ENCODE data around the gene RTRAF.

Gene RTRAF

DNA sequence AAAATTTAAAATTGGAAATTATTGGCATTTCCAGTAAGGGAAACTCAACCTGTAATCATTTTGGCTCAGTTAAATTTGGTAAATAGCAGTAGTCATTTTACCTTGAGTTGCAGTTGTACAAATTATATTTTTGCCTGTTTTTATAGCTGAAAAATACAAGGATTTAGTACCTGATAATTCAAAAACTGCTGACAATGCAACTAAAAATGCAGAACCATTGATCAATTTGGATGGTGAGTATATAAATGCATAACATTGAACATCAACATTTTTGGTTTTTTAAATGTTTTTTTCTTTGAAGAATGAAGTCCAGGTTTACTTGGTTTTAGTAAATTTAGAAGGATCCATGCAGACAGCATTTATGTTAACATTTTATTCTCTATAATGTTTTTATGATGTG is 9.0 kb downstream of the RTRAF start:
- H3K4me1 ChIP-seq (ENCODE audit: control insufficient read depth, insufficient read depth, low read length) = peaks cover 3% of the 10 kb centered on the region
- H3K27me3 ChIP-seq (ENCODE audit: control insufficient read depth, insufficient read depth, low read length) = no peaks in the 10 kb centered on the region
- H3K9me3 ChIP-seq (ENCODE audit: control insufficient read depth, insufficient read depth, low read length) = no peaks in the 10 kb centered on the region
- H3K4me3 ChIP-seq (ENCODE audit: low read depth, low read length) = no peak overlapping the region
- peaks cover 5% of the 10 kb centered on the region for H3K36me3 ChIP-seq (ENCODE audit: control insufficient read depth, insufficient read depth, low read length)
- H3K9ac ChIP-seq (ENCODE audit: low read depth, low read length) = no peak overlapping the region

GRCh38 chr14:51999084-51999483 is 9.7 kb downstream of the RTRAF start:
- Histone ChIP-seq H3K36me3 (ENCODE audit: control insufficient read depth, insufficient read depth, low read length) (peaks cover 6% of the 10 kb centered on the region), H3K27me3 (ENCODE audit: control insufficient read depth, insufficient read depth, low read length) (no peaks in the 10 kb centered on the region), H3K4me3 (ENCODE audit: low read depth, low read length) (no peak overlapping the region), H3K9me3 (ENCODE audit: control insufficient read depth, insufficient read depth, low read length) (no peaks in the 10 kb centered on the region), H3K9ac (ENCODE audit: low read depth, low read length) (no peak overlapping the region), H3K4me1 (ENCODE audit: control insufficient read depth, insufficient read depth, low read length) (peaks cover 3% of the 10 kb centered on the region)

GRCh38 chr14:52000019-52000582 is 10.8 kb downstream of the RTRAF start:
- no peak overlapping the region for H3K4me3 ChIP-seq (ENCODE audit: low read depth, low read length)
- no peaks in the 10 kb centered on the region for H3K9me3 ChIP-seq (ENCODE audit: control insufficient read depth, insufficient read depth, low read length)
- peaks cover 3% of the 10 kb centered on the region for H3K4me1 ChIP-seq (ENCODE audit: control insufficient read depth, insufficient read depth, low read length)
- H3K9ac ChIP-seq (ENCODE audit: low read depth, low read length) = no peak overlapping the region
- no peaks in the 10 kb centered on the region for H3K27me3 ChIP-seq (ENCODE audit: control insufficient read depth, insufficient read depth, low read length)
- peaks cover 9% of the 10 kb centered on the region for H3K36me3 ChIP-seq (ENCODE audit: control insufficient read depth, insufficient read depth, low read length)

DNA sequence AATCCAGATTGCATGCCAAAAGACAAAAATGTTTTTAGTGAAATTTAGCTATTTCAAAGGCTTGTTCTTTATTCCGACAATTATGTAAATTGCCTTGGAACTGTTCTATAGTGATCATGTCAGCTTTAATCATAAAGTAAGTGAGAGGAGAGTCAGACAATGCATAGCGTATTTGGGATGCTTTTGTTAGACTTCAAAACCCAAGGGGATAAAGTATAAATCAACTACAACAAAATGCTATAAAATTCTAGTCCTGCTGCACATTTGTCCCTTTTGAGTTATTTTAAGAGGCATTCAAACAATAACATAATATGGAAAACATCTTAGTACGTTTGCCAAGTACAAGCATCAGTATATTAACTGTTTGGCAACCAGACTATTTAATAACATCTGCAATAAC is 11.3 kb downstream of the RTRAF start:
- peaks cover 9% of the 10 kb centered on the region for H3K36me3 ChIP-seq (ENCODE audit: control insufficient read depth, insufficient read depth, low read length)
- no peak overlapping the region for H3K4me3 ChIP-seq (ENCODE audit: low read depth, low read length)
- no peaks in the 10 kb centered on the region for H3K27me3 ChIP-seq (ENCODE audit: control insufficient read depth, insufficient read depth, low read length)
- no peak overlapping the region for H3K9ac ChIP-seq (ENCODE audit: low read depth, low read length)
- H3K4me1 ChIP-seq (ENCODE audit: control insufficient read depth, insufficient read depth, low read length) = peaks cover 3% of the 10 kb centered on the region
- no peaks in the 10 kb centered on the region for H3K9me3 ChIP-seq (ENCODE audit: control insufficient read depth, insufficient read depth, low read length)

DNA sequence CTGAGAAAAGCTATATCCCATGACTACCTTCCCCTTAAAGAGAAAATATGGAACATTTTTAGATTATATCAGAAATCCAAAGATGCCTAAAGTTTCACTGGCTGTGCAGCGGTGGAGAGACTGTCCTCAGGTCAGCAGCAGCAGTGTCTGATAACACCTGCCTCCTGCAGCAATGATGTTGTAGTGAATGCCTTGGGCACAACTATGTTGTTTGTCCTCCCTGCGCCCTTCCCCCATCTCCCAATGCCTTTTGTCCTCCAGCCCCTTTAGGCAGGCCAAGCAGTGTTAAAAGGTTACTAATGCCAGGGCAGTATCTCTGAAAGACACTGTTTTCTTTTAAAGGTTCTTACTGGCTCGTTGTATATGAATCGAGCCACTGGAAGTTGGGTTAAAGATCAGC is 13.2 kb downstream of the RTRAF start:
- peaks cover 13% of the 10 kb centered on the region for H3K36me3 ChIP-seq (ENCODE audit: control insufficient read depth, insufficient read depth, low read length)
- H3K4me1 ChIP-seq (ENCODE audit: control insufficient read depth, insufficient read depth, low read length) = peaks cover 12% of the 10 kb centered on the region
- H3K9ac ChIP-seq (ENCODE audit: low read depth, low read length) = no peak overlapping the region
- no peaks in the 10 kb centered on the region for H3K9me3 ChIP-seq (ENCODE audit: control insufficient read depth, insufficient read depth, low read length)
- H3K4me3 ChIP-seq (ENCODE audit: low read depth, low read length) = no peak overlapping the region
- H3K27me3 ChIP-seq (ENCODE audit: control insufficient read depth, insufficient read depth, low read length) = no peaks in the 10 kb centered on the region

DNA sequence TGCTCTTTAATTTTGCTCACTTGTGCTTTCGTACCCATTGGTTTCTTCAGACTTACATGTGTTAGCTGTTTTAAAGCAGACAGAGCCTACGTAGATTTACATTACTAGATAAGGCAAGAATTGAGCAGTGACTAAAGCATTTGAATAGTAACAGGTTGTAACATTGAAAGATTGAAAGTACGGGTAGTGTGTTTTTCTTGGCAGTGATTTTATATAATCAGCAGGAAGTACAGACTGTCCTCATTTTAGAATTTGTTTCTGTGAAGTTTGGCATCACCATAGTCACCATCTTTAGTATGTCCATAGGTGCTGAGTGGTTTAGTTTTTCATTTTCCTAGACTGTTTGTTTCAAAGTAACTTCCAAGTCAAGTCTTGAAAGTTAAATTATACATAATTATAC is 14.0 kb downstream of the RTRAF start:
- no peaks in the 10 kb centered on the region for H3K27me3 ChIP-seq (ENCODE audit: control insufficient read depth, insufficient read depth, low read length)

DNA sequence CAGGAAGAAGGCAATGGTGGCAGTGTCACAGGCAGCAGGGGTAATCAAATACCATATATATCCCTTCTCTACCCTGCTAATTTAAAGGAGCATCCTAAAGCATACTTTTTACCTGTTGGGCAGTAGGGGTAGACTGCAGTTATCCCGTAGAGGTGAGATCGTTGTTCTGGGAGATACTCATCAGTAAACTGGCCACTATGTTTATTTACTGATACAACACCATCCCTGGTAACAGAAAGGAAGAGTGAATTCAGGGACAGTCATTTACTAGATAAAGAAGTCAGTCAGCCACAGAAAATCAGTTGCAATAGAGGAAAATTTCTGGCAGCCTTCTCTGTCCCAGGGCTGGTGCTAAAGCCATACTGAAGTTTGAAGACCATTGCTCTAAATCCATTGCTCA is 16.3 kb downstream of the RTRAF start:
- Histone ChIP-seq H3K9me3 (ENCODE audit: control insufficient read depth, insufficient read depth, low read length) (no peaks in the 10 kb centered on the region), H3K4me1 (ENCODE audit: control insufficient read depth, insufficient read depth, low read length) (peaks cover 12% of the 10 kb centered on the region), H3K4me3 (ENCODE audit: low read depth, low read length) (no peak overlapping the region), H3K36me3 (ENCODE audit: control insufficient read depth, insufficient read depth, low read length) (peaks cover 24% of the 10 kb centered on the region), H3K9ac (ENCODE audit: low read depth, low read length) (no peak overlapping the region), H3K27me3 (ENCODE audit: control insufficient read depth, insufficient read depth, low read length) (no peaks in the 10 kb centered on the region)

More for the DNA sequence above, 14.0 kb downstream of the RTRAF start:
- peaks cover 12% of the 10 kb centered on the region for H3K4me1 ChIP-seq (ENCODE audit: control insufficient read depth, insufficient read depth, low read length)
- H3K4me3 ChIP-seq (ENCODE audit: low read depth, low read length) = no peak overlapping the region
- no peaks in the 10 kb centered on the region for H3K9me3 ChIP-seq (ENCODE audit: control insufficient read depth, insufficient read depth, low read length)
- H3K9ac ChIP-seq (ENCODE audit: low read depth, low read length) = no peak overlapping the region
- H3K36me3 ChIP-seq (ENCODE audit: control insufficient read depth, insufficient read depth, low read length) = peaks cover 16% of the 10 kb centered on the region

- Histone ChIP-seq H3K9ac (ENCODE audit: low read depth, low read length) (no peak overlapping the region), H3K4me1 (ENCODE audit: control insufficient read depth, insufficient read depth, low read length) (peaks cover 12% of the 10 kb centered on the region), H3K36me3 (ENCODE audit: control insufficient read depth, insufficient read depth, low read length) (peaks cover 24% of the 10 kb centered on the region), H3K9me3 (ENCODE audit: control insufficient read depth, insufficient read depth, low read length) (no peaks in the 10 kb centered on the region), H3K4me3 (ENCODE audit: low read depth, low read length) (no peak overlapping the region), H3K27me3 (ENCODE audit: control insufficient read depth, insufficient read depth, low read length) (no peaks in the 10 kb centered on the region)
Observed at GRCh38 chr14:52006361-52006760, 17.0 kb downstream of the RTRAF start.

DNA sequence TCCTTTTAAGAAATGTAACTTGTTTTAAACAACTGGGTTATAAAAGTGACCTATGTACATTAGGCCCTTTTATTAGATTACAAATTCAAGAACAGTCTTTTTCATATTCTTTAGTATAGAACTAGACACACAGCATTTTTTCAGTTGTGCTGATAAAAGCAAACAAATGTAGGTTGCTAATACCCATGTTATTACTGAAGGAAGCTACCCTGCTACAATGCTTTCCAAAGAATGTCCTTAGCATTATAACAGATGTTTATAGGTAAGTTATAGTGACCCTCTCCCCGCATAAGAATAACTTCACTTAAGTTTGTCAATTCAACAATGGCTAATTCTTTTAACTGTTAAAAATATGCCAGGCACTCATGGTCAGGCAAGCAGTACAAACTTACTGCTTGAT is 17.9 kb downstream of the RTRAF start:
- Histone ChIP-seq H3K9ac (ENCODE audit: low read depth, low read length) (no peak overlapping the region), H3K4me1 (ENCODE audit: control insufficient read depth, insufficient read depth, low read length) (peaks cover 12% of the 10 kb centered on the region), H3K4me3 (ENCODE audit: low read depth, low read length) (no peak overlapping the region), H3K36me3 (ENCODE audit: control insufficient read depth, insufficient read depth, low read length) (peaks cover 20% of the 10 kb centered on the region), H3K27me3 (ENCODE audit: control insufficient read depth, insufficient read depth, low read length) (no peaks in the 10 kb centered on the region), H3K9me3 (ENCODE audit: control insufficient read depth, insufficient read depth, low read length) (no peaks in the 10 kb centered on the region)

- Histone ChIP-seq H3K9me3 (ENCODE audit: control insufficient read depth, insufficient read depth, low read length) (no peaks in the 10 kb centered on the region), H3K9ac (ENCODE audit: low read depth, low read length) (no peak overlapping the region), H3K4me3 (ENCODE audit: low read depth, low read length) (no peak overlapping the region), H3K4me1 (ENCODE audit: control insufficient read depth, insufficient read depth, low read length) (peaks cover 15% of the 10 kb centered on the region), H3K36me3 (ENCODE audit: control insufficient read depth, insufficient read depth, low read length) (peaks cover 18% of the 10 kb centered on the region), H3K27me3 (ENCODE audit: control insufficient read depth, insufficient read depth, low read length) (no peaks in the 10 kb centered on the region)
Observed at GRCh38 chr14:52007637-52008036, 18.3 kb downstream of the RTRAF start.

GRCh38 chr14:52008136-52008535 is 18.8 kb downstream of the RTRAF start:
- Histone ChIP-seq H3K4me1 (ENCODE audit: control insufficient read depth, insufficient read depth, low read length) (peaks cover 20% of the 10 kb centered on the region), H3K27me3 (ENCODE audit: control insufficient read depth, insufficient read depth, low read length) (no peaks in the 10 kb centered on the region), H3K9me3 (ENCODE audit: control insufficient read depth, insufficient read depth, low read length) (no peaks in the 10 kb centered on the region), H3K4me3 (ENCODE audit: low read depth, low read length) (no peak overlapping the region), H3K9ac (ENCODE audit: low read depth, low read length) (no peak overlapping the region), H3K36me3 (ENCODE audit: control insufficient read depth, insufficient read depth, low read length) (peaks cover 18% of the 10 kb centered on the region)

DNA sequence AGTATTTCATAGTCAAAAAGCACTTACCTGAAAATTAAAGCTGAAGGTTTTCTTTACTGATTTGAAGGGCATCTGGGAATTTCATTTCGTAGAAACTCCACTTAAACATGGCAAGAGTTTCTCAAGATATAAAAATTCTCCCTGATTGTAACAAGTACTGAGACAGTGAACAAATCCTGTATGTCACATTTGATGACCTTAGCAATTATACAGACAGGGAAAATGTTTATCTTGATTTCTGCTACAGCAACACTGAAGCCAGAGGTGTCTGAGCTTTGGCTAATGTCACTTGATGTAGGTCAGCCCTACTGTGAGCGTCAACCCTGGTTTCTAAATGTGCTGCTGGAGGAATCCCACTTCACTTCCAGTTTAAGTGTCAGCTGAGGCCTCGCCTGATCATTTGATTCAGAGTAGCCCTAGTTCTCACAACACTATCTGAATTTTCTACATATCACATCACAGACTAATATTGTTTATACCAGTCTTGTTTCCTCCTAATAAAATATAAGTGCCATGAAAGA is 20.9 kb downstream of the RTRAF start:
- Histone ChIP-seq H3K9ac (ENCODE audit: low read depth, low read length) (no peak overlapping the region), H3K36me3 (ENCODE audit: control insufficient read depth, insufficient read depth, low read length) (peaks cover 14% of the 10 kb centered on the region), H3K9me3 (ENCODE audit: control insufficient read depth, insufficient read depth, low read length) (no peaks in the 10 kb centered on the region), H3K4me1 (ENCODE audit: control insufficient read depth, insufficient read depth, low read length) (peaks cover 24% of the 10 kb centered on the region), H3K4me3 (ENCODE audit: low read depth, low read length) (no peak overlapping the region), H3K27me3 (ENCODE audit: control insufficient read depth, insufficient read depth, low read length) (no peaks in the 10 kb centered on the region)
